GM12873 (cell line): ENCODE data around the gene NTRK2.

ENCODE experiments used
- CTCF ChIP-seq: IDR thresholded peaks from 2 replicates; pipeline ENCODE4 v1.5.1; 2012; ENCODE audit warnings: low read depth, mild to moderate bottlenecking, moderate library complexity, low read length, control low read depth; ENCODE audit not compliant: insufficient read depth; ENCODE audit errors: missing control alignments

NTRK2 gene

DNA sequence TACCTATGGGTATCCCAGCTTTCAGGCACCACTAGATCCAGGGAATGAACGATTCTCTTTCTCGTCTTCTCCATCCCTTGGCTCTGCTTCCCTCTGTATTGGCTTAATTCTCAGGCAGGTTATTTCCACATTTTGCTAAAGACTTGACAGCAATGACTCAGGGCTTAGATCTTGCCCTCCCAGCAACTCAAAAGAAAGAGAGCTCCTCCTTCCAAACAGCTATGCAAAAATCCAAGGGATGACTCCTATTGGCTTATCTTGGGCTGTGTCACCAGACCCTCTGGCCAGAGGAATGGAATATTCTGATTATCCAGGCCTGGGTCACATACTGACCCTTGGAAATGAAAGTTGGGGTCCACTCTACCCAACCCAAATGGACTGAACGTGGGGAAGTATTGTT lies 270.2 kb downstream of the NTRK2 start:
- TF ChIP-seq CTCF = no peak

GRCh38 chr9:84940294-84940693 lies 270.8 kb downstream of the NTRK2 start:
- no peak for TF ChIP-seq CTCF

DNA sequence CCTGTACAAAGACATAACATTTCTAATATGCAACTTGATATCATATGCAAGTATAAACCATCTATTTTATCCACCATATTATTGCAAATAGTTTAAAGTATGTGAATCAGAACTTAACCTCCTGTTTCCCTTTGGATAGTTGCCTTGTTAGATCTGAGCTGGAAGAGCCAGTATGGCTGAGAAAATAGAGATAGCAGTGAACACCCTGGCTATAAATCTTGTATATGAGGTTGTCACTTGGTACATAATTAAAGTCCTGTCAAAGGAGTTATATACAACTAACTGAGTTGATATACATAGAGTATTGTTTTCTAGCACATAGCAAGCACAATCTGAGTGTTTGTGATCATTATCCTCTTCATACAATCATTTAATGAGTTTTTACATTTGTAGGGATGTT lies 272.3 kb downstream of the NTRK2 start:
- no peak for TF ChIP-seq CTCF

GRCh38 chr9:84943482-84944050 lies 274.0 kb downstream of the NTRK2 start:
- no peak for TF ChIP-seq CTCF

- TF ChIP-seq CTCF = no peak
Observed at GRCh38 chr9:84945878-84946538, 276.5 kb downstream of the NTRK2 start.

DNA sequence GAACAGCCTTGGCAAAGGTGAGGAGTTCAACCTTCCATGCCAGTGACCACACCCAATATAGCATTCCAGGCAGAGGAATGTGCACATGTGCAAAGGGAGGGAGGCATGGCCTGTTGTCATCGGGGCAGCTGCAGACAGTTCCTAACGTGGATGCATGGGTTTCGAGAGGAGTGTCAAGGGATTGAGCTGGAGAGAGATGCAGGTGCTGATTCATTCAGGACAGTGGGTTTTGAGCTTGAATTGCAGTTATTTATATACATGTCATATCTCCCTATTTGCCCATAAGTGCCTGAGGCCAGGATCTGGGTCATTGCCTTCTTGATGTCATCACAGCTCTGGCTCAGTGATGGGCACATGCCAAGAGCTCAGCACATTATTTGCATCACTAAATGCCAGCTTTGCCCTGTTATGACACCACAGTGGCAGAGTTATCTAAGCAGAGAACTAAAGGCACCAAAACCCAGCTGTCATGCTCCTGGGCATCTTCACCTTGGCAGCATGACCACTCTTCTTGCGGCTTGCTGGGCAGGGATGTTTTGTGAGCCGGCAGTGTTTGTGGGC lies 278.0 kb downstream of the NTRK2 start:
- no peak for TF ChIP-seq CTCF

- TF ChIP-seq CTCF = no peak
Observed at GRCh38 chr9:84949258-84949657, 279.7 kb downstream of the NTRK2 start.
